CD14-positive monocyte (primary cell): Measurements from ENCODE around the gene RAB11FIP4. TPM values are rescaled to one million over a fixed set of nuclear protein-coding genes. Genes with fewer than 3 reads are reported as not detected.

ENCODE experiments used
- DNase-seq, 3 donors: peaks; one replicate each; pipeline ENCODE4 v3.0.0-alpha.2; 2011 to 2022
- H2AFZ ChIP-seq: 2 replicates; pipeline ENCODE4 v1.6.0; 2012; ENCODE audit warnings: mild to moderate bottlenecking, low read depth, low read length, inconsistent platforms; ENCODE audit not compliant: insufficient read depth, poor library complexity, severe bottlenecking
- H3K27ac ChIP-seq, 2 donors: 1 replicate in 1 of 2; 2 replicates in 1 of 2; pipeline ENCODE4 v1.5.1; 2012 to 2013; ENCODE audit warnings: low read length in 2 of 2, control low read depth in 1 of 2, inconsistent platforms in 1 of 2, low read depth in 1 of 2, mild to moderate bottlenecking in 1 of 2
- H3K27me3 ChIP-seq, 2 donors: one replicate each; pipeline versions ENCODE4 v1.6.0 to v1.6.1; 2011 to 2013; ENCODE audit warnings: low read length in 2 of 2; ENCODE audit not compliant: control insufficient read depth in 2 of 2, insufficient read depth in 2 of 2
- H3K36me3 ChIP-seq, 2 donors: replicated peaks in 1 of 2; 1 replicate in 1 of 2; 2 replicates in 1 of 2; pipeline versions ENCODE4 v1.5.1 to v1.6.1; 2012 to 2013; ENCODE audit warnings: low read length in 2 of 2, control low read depth in 1 of 2, inconsistent platforms in 1 of 2, mild to moderate bottlenecking in 1 of 2; ENCODE audit not compliant: insufficient read depth in 2 of 2, control insufficient read depth in 1 of 2
- H3K4me1 ChIP-seq, 2 donors: 1 replicate in 1 of 2; 2 replicates in 1 of 2; pipeline versions ENCODE4 v1.5.1 to v1.6.1; 2012 to 2013; ENCODE audit warnings: low read length in 2 of 2, control low read depth in 1 of 2, inconsistent platforms in 1 of 2, mild to moderate bottlenecking in 1 of 2, moderate library complexity in 1 of 2; ENCODE audit not compliant: insufficient read depth in 2 of 2, control insufficient read depth in 1 of 2
- H3K4me2 ChIP-seq: replicated peaks from 2 replicates; pipeline ENCODE3; 2012; ENCODE audit warnings: low read length, moderate library complexity, mild to moderate bottlenecking; ENCODE audit not compliant: poor library complexity, severe bottlenecking; ENCODE audit errors: extremely low read depth
- H3K4me3 ChIP-seq, 3 experiments: fragments of 200-600 bp in 1 of 3; sonication (generic) in 1 of 3; replicated peaks in 1 of 3; 1 replicate in 2 of 3; 2 replicates in 1 of 3; pipeline ENCODE4 v1.5.1; 2011 to 2013; ENCODE audit warnings: low read length in 3 of 3, mild to moderate bottlenecking in 3 of 3, control low read depth in 2 of 3, low read depth in 2 of 3, inconsistent platforms in 1 of 3, moderate library complexity in 1 of 3
- H3K79me2 ChIP-seq: 2 replicates; pipeline ENCODE4 v1.6.0; 2012; ENCODE audit warnings: mild to moderate bottlenecking, control low read depth, inconsistent platforms, low read length, moderate library complexity; ENCODE audit not compliant: insufficient read depth
- H3K9ac ChIP-seq: 2 replicates; pipeline ENCODE4 v1.6.0; 2017; ENCODE audit warnings: low read length, mild to moderate bottlenecking; ENCODE audit not compliant: insufficient read depth, poor library complexity, severe bottlenecking
- H3K9me3 ChIP-seq, 2 donors: replicated peaks in 1 of 2; 1 replicate in 1 of 2; 2 replicates in 1 of 2; pipeline versions ENCODE4 v1.5.1 to v1.6.1; 2012 to 2013; ENCODE audit warnings: low read length in 2 of 2, control low read depth in 1 of 2; ENCODE audit not compliant: control insufficient read depth in 1 of 2, insufficient read depth in 1 of 2
- H4K20me1 ChIP-seq: 2 replicates; pipeline ENCODE4 v1.6.0; 2012; ENCODE audit warnings: mild to moderate bottlenecking, low read length, control low read depth, moderate library complexity; ENCODE audit not compliant: insufficient read depth
- H3K27ac Mint-ChIP-seq, 7 donors: one replicate each; pipeline ENCODE4 v1.8.0; 2020; ENCODE audit warnings: mild to moderate bottlenecking in 7 of 7, mixed read lengths in 7 of 7, moderate library complexity in 6 of 7, inconsistent platforms in 2 of 7
- H3K27me3 Mint-ChIP-seq, 3 donors: one replicate each; pipeline ENCODE4 v1.8.0; 2021 to 2022; ENCODE audit warnings: low read depth in 3 of 3, mild to moderate bottlenecking in 3 of 3, mixed read lengths in 3 of 3, moderate library complexity in 3 of 3, inconsistent platforms in 1 of 3
- H3K36me3 Mint-ChIP-seq, 2 donors: one replicate each; pipeline ENCODE4 v1.8.0; 2020; ENCODE audit warnings: mixed read lengths in 2 of 2, inconsistent platforms in 1 of 2, mild to moderate bottlenecking in 1 of 2
- H3K4me1 Mint-ChIP-seq: one replicate; pipeline ENCODE4 v1.8.0; 2020; ENCODE audit warnings: mild to moderate bottlenecking, mixed read lengths
- H3K4me3 Mint-ChIP-seq, 2 donors: one replicate each; pipeline ENCODE4 v1.8.0; 2020; ENCODE audit warnings: mild to moderate bottlenecking in 2 of 2, mixed read lengths in 2 of 2, moderate library complexity in 1 of 2
- H3K9me3 Mint-ChIP-seq, 7 donors: one replicate each; pipeline ENCODE4 v1.8.0; 2020 to 2022; ENCODE audit warnings: mixed read lengths in 7 of 7, mild to moderate bottlenecking in 6 of 7, moderate library complexity in 6 of 7, inconsistent platforms in 2 of 7
- CTCF ChIP-seq: fragments of 200-600 bp; IDR thresholded peaks from one replicate; pipeline ENCODE4 v1.8.0; 2022; ENCODE audit warnings: antibody characterized with exemption, mild to moderate bottlenecking
- WGBS: methylation state at CpG from one replicate; pipeline ENCODE4 v1.1.5; 2013; ENCODE audit warnings: missing lambda C conversion rate; ENCODE audit not compliant: insufficient coverage; 5-methylcytosine and 5-hydroxymethylcytosine counted together
- intact Hi-C, 2 donors: fragments of 100-400 bp; cut with micrococcal nuclease; formaldehyde crosslinking; loops; one replicate each; pipeline versions ENCODE4 v1.15.0 to v1.15.1; 2023
- polyA plus RNA-seq, 3 donors: library from polyadenylated mRNA; depleted of rRNA in 1 of 3; unstranded in 2 of 3; stranded (reverse) in 1 of 3; fragments of 300-500 nt in 2 of 3; fragments of >200 nt in 1 of 3; fragmentation: Illumina TruSeq in 2 of 3; gene quantifications; 1 replicate in 2 of 3; 2 replicates in 1 of 3; pipeline ENCODE4 v1.2.3, GENCODE V29; 2012 to 2021

The RAB11FIP4 gene
- polyA plus RNA-seq, 3 donors: 10.4 to 21.9 (median 16.2) TPM

- intact Hi-C loops: loop anchor here in 1 of 2 donors (5.0 kb wide), 1 partner anchor 301 kb away; no protein-coding TSS in a partner anchor
- H3K27ac Mint-ChIP-seq: no peak overlapping the region
- WGBS: 75% methylated on average over 5 of the region's 5 CpGs
Measured at GRCh38 chr17:31541559-31541958, 150.1 kb downstream of the RAB11FIP4 start.

GRCh38 chr17:31544186-31544585 is 152.7 kb downstream of the RAB11FIP4 start:
- intact Hi-C loops: loop anchor here in 1 of 2 donors (5.0 kb wide), 1 partner anchor 298 kb away; no protein-coding TSS in a partner anchor
- 4% methylated on average over 3 of the region's 3 CpGs for WGBS
- Histone ChIP-seq H3K79me2 (peaks cover 2% of the 10 kb centered on the region), H3K27ac (no peak overlapping the region), H3K4me3 (no peak overlapping the region), H3K27me3 (no peaks in the 10 kb centered on the region), H2AFZ (no peak overlapping the region), H3K36me3 (no peaks in the 10 kb centered on the region), H3K9me3 (no peaks in the 10 kb centered on the region), H3K4me2 (no peak overlapping the region), H4K20me1 (no peaks in the 10 kb centered on the region), H3K4me1 (peaks cover 9% of the 10 kb centered on the region in 2 donors), H3K9ac (no peak overlapping the region)
- H3K27ac Mint-ChIP-seq: no peak overlapping the region
- peaks cover 18% of the 10 kb centered on the region for H3K4me1 Mint-ChIP-seq
- H3K9me3 Mint-ChIP-seq: peaks cover 0 to 2% (median 0%) of the 10 kb centered on the region in 7 donors
- no peaks in the 10 kb centered on the region for H3K36me3 Mint-ChIP-seq
- DNase-seq: no peak
- peaks cover 0 to 4% (median 0%) of the 10 kb centered on the region in 3 donors for H3K27me3 Mint-ChIP-seq
- no peak overlapping the region for H3K4me3 Mint-ChIP-seq
- no peak for TF ChIP-seq CTCF

More at GRCh38 chr17:31541559-31541958, 150.1 kb downstream of the RAB11FIP4 start:
- DNase-seq: no peak
- Histone ChIP-seq H3K79me2 (no peaks in the 10 kb centered on the region), H3K4me1 (no peaks in the 10 kb centered on the region), H3K9ac (no peak overlapping the region), H3K9me3 (no peaks in the 10 kb centered on the region), H3K27ac (no peak overlapping the region), H3K36me3 (no peaks in the 10 kb centered on the region), H3K27me3 (no peaks in the 10 kb centered on the region), H3K4me3 (no peak overlapping the region), H4K20me1 (no peaks in the 10 kb centered on the region), H3K4me2 (no peak overlapping the region), H2AFZ (no peak overlapping the region)
- Mint-ChIP-seq H3K4me3 (no peak overlapping the region), H3K27me3 (peaks cover 0 to 8% (median 0%) of the 10 kb centered on the region in 3 donors), H3K9me3 (peaks cover 0 to 2% (median 0%) of the 10 kb centered on the region in 7 donors), H3K36me3 (no peaks in the 10 kb centered on the region), H3K4me1 (peaks cover 3% of the 10 kb centered on the region)
- TF ChIP-seq CTCF: peak; percentile 19
